VCaP (cell line): Measurements from ENCODE around the gene PTPRQ.

ENCODE experiments used
- H3K27ac ChIP-seq: fragments of 450-650 bp; 2 replicates; pipeline ENCODE4 v1.5.1; 2017
- CTCF ChIP-seq: fragments of 450-650 bp; conservative IDR thresholded peaks from 2 replicates; pipeline ENCODE4 v1.5.1; 2017; ENCODE audit warnings: mild to moderate bottlenecking, moderate library complexity

Gene PTPRQ

GRCh38 chr12:80590085-80590484, 146.1 kb downstream of the PTPRQ start:
- H3K27ac ChIP-seq = no peak overlapping the region
- TF ChIP-seq CTCF = no peak

- H3K27ac ChIP-seq = no peak overlapping the region
- no peak for TF ChIP-seq CTCF
These were observed 149.7 kb downstream of the PTPRQ start for GRCh38 chr12:80593766-80594165.

- H3K27ac ChIP-seq = no peak overlapping the region
- TF ChIP-seq CTCF = no peak
These were observed 152.5 kb downstream of the PTPRQ start for GRCh38 chr12:80596509-80596908.

- TF ChIP-seq CTCF = peak; percentile 70
- no peak overlapping the region for H3K27ac ChIP-seq
These were observed 154.1 kb downstream of the PTPRQ start for GRCh38 chr12:80598004-80598606.

GRCh38 chr12:80602455-80602854, 158.4 kb downstream of the PTPRQ start:
- H3K27ac ChIP-seq = no peak overlapping the region
- no peak for TF ChIP-seq CTCF

- H3K27ac ChIP-seq = no peak overlapping the region
- peak; percentile 35 for TF ChIP-seq CTCF
These were observed 163.5 kb downstream of the PTPRQ start for GRCh38 chr12:80607361-80608135.

- H3K27ac ChIP-seq = no peak overlapping the region
- TF ChIP-seq CTCF = no peak
These were observed 173.7 kb downstream of the PTPRQ start for GRCh38 chr12:80617733-80618132.
